HCT116 (cell line): ENCODE results near the gene CD33. TPM values are rescaled to one million over a fixed set of nuclear protein-coding genes. Genes with fewer than 3 reads are reported as not detected.

Source experiments
- ATAC-seq: fragments of 200-7000 bp; cut with Tn5 transposase; 2 replicates; pipeline ENCODE4 v1.9.1; 2020; ENCODE audit warnings: mild to moderate bottlenecking, moderate library complexity
- BruUV-seq: library from RNA; stranded (reverse); fragments of 400-500 nt; replicated peaks from 2 replicates; lab custom pipeline; 2021; lab: Mats Ljungman, UMichigan
- CTCF ChIA-PET: fragments of 300-600 bp; sonication (Branson Sonifier 250); formaldehyde crosslinking; loops from one replicate; lab custom pipeline; 2021; ENCODE audit warnings: antibody characterized with exemption; lab: Charles Lee
- POLR2A ChIA-PET: fragments of 300-600, 350-600 bp; sonication (Branson Sonifier 250); formaldehyde crosslinking; loops from one replicate; lab custom pipeline; 2021; ENCODE audit warnings: antibody characterized with exemption; lab: Charles Lee
- RAD21 ChIA-PET, 2 experiments: fragments of 300-600 bp; sonication (Branson Sonifier 250); formaldehyde crosslinking; loops; one replicate each; lab custom pipeline; 2023; ENCODE audit warnings: low total read pairs in 2 of 2; ENCODE audit not compliant: uncharacterized antibody in 2 of 2, unreplicated experiment in 2 of 2, low non-redundant PET in 1 of 2; lab: Charles Lee
- DNase-seq: peaks from one replicate; pipeline ENCODE4 v3.0.0-alpha.2; 2010; ENCODE audit warnings: low read depth, low spot score
- H2AFZ ChIP-seq: fragments of 200-600 bp; shearing (Covaris generic), sonication (generic); 2 replicates; pipeline ENCODE4 v1.6.1; 2017; ENCODE audit warnings: low read depth, mixed run types, mixed read lengths, antibody characterized with exemption, low read length; ENCODE audit not compliant: poor library complexity, severe bottlenecking
- H3K27ac ChIP-seq: 2 replicates; pipeline ENCODE4 v1.5.1; 2012; ENCODE audit warnings: low read depth, low read length
- H3K27me3 ChIP-seq: fragments of 200-600 bp; sonication (generic); 2 replicates; pipeline ENCODE4 v1.6.1; 2016; ENCODE audit warnings: mixed run types, low read length, mixed read lengths; ENCODE audit not compliant: insufficient read depth
- H3K36me3 ChIP-seq, 2 experiments: fragments of 200-500 bp in 1 of 2; fragments of 200-600 bp in 1 of 2; sonication (Bioruptor generic) in 1 of 2; sonication (generic) in 1 of 2; 2 replicates each; pipeline versions ENCODE4 v1.5.1 to v1.6.1; 2014 to 2016; ENCODE audit warnings: low read length in 2 of 2, inconsistent platforms in 1 of 2, mixed read lengths in 1 of 2, mixed run types in 1 of 2; ENCODE audit not compliant: insufficient read depth in 2 of 2, control insufficient read depth in 1 of 2
- H3K4me1 ChIP-seq, 2 experiments: fragments of 200-600 bp in 1 of 2; sonication (generic) in 1 of 2; 2 replicates each; pipeline versions ENCODE4 v1.5.1 to v1.6.1; 2012 to 2017; ENCODE audit warnings: low read length in 2 of 2, inconsistent platforms in 1 of 2, mild to moderate bottlenecking in 1 of 2, mixed read lengths in 1 of 2, mixed run types in 1 of 2, moderate library complexity in 1 of 2; ENCODE audit not compliant: insufficient read depth in 2 of 2, control insufficient read depth in 1 of 2
- H3K4me2 ChIP-seq: fragments of 200-600 bp; sonication (generic); 2 replicates; pipeline ENCODE4 v1.6.1; 2017; ENCODE audit warnings: mixed run types, low read length, mixed read lengths
- H3K4me3 ChIP-seq, 2 experiments: fragments of 200-600 bp in 1 of 2; sonication (generic) in 1 of 2; replicated peaks in 1 of 2; 2 replicates each; pipeline ENCODE4 v1.5.1; 2011 to 2016; ENCODE audit warnings: low read length in 2 of 2, control low read depth in 1 of 2, low read depth in 1 of 2, mild to moderate bottlenecking in 1 of 2, mixed read lengths in 1 of 2, mixed run types in 1 of 2
- H3K79me2 ChIP-seq: fragments of 200-600 bp; sonication (generic); 2 replicates; pipeline ENCODE4 v1.6.1; 2017; ENCODE audit warnings: mild to moderate bottlenecking, mixed run types, low read length, moderate library complexity, mixed read lengths; ENCODE audit not compliant: insufficient read depth
- H3K9ac ChIP-seq: fragments of 200-600 bp; sonication (generic); 2 replicates; pipeline ENCODE4 v1.6.1; 2016; ENCODE audit warnings: low read length, mixed read lengths
- H3K9me2 ChIP-seq: fragments of 200-600 bp; sonication (generic), shearing (Covaris generic); 2 replicates; pipeline ENCODE4 v1.6.1; 2017; ENCODE audit warnings: mixed run types, mild to moderate bottlenecking, moderate library complexity; ENCODE audit not compliant: insufficient read depth
- H3K9me3 ChIP-seq, 2 experiments: fragments of 200-500 bp in 1 of 2; fragments of 200-600 bp in 1 of 2; sonication (Bioruptor generic) in 1 of 2; sonication (generic) in 1 of 2; 2 replicates each; pipeline ENCODE4 v1.6.1; 2014 to 2017; ENCODE audit warnings: low read length in 2 of 2, mixed read lengths in 2 of 2, inconsistent platforms in 1 of 2, low read depth in 1 of 2, mild to moderate bottlenecking in 1 of 2, mixed run types in 1 of 2, moderate library complexity in 1 of 2; ENCODE audit not compliant: control insufficient read depth in 1 of 2, insufficient read depth in 1 of 2
- H4K20me1 ChIP-seq: fragments of 200-600 bp; sonication (generic), shearing (Covaris generic); 2 replicates; pipeline ENCODE4 v1.6.1; 2017; ENCODE audit warnings: mixed run types, mild to moderate bottlenecking, moderate library complexity; ENCODE audit not compliant: insufficient read depth
- CBX3 ChIP-seq: IDR thresholded peaks from 2 replicates; pipeline ENCODE4 v1.6.1; 2012; ENCODE audit warnings: low read depth
- EGR1 ChIP-seq: IDR thresholded peaks from 2 replicates; pipeline ENCODE4 v1.6.1; 2012; ENCODE audit warnings: low read depth
- ELF1 ChIP-seq: IDR thresholded peaks from 2 replicates; pipeline ENCODE4 v1.6.1; 2012; ENCODE audit warnings: low read depth, borderline replicate concordance
- EZH2 ChIP-seq: fragments of 200-600 bp; sonication (generic); IDR thresholded peaks from 2 replicates; pipeline ENCODE4 v1.6.1; 2017; ENCODE audit warnings: antibody characterized with exemption, mixed run types
- MAX ChIP-seq: IDR thresholded peaks from 2 replicates; pipeline ENCODE4 v1.6.1; 2012
- POLR2AphosphoS5 ChIP-seq: IDR thresholded peaks from 2 replicates; pipeline ENCODE4 v1.6.1; 2011; ENCODE audit warnings: mild to moderate bottlenecking, low read depth, low read length, moderate library complexity
- RAD21 ChIP-seq: IDR thresholded peaks from 2 replicates; pipeline ENCODE4 v1.6.1; 2012; ENCODE audit warnings: low read depth, mild to moderate bottlenecking
- REST ChIP-seq: IDR thresholded peaks from 2 replicates; pipeline ENCODE4 v1.6.1; 2012; ENCODE audit warnings: low read depth
- SIN3A ChIP-seq: IDR thresholded peaks from 2 replicates; pipeline ENCODE4 v1.6.1; 2012; ENCODE audit warnings: low read depth
- SP1 ChIP-seq: IDR thresholded peaks from 2 replicates; pipeline ENCODE4 v1.6.1; 2012; ENCODE audit warnings: low read depth
- SRF ChIP-seq: IDR thresholded peaks from 2 replicates; pipeline ENCODE4 v1.6.1; 2012; ENCODE audit warnings: low read depth
- TCF7L2 ChIP-seq: IDR thresholded peaks from 2 replicates; pipeline ENCODE4 v1.7.0; 2011; ENCODE audit warnings: borderline replicate concordance, inconsistent platforms; ENCODE audit not compliant: insufficient read depth, insufficient read length; ENCODE audit errors: extremely low read depth
- YY1 ChIP-seq: IDR thresholded peaks from 2 replicates; pipeline ENCODE4 v1.6.1; 2011; ENCODE audit warnings: low read length, low read depth, moderate library complexity, mild to moderate bottlenecking; ENCODE audit not compliant: insufficient replicate concordance; ENCODE audit errors: extremely low read depth
- ZNF274 ChIP-seq: fragments of 200-500 bp; sonication (Bioruptor generic); IDR thresholded peaks from 2 replicates; pipeline ENCODE4 v1.6.1; 2014; ENCODE audit warnings: mild to moderate bottlenecking, low read depth, low read length, inconsistent platforms
- intact Hi-C: fragments of 100-400 bp; cut with micrococcal nuclease; formaldehyde crosslinking; loops from 2 replicates; pipeline ENCODE4 v1.10.0; 2022
- total RNA-seq: library from RNA; stranded (reverse); gene quantifications from one replicate; pipeline ENCODE4 v1.2.1, GENCODE V29; 2021; ENCODE audit not compliant: unreplicated experiment
- TF ChIP-seq, protein P1 (sequence below), 3 experiments: fragments of 200-600 bp in 1 of 3; sonication (generic) in 1 of 3; IDR thresholded peaks in 2 of 3; conservative IDR thresholded peaks in 1 of 3; 2 replicates each; pipeline ENCODE4 v1.5.1; 2012 to 2017; ENCODE audit warnings: low read depth in 2 of 3, low read length in 2 of 3, antibody characterized with exemption in 1 of 3, borderline replicate concordance in 1 of 3, control low read depth in 1 of 3, mild to moderate bottlenecking in 1 of 3, mixed read lengths in 1 of 3, mixed run types in 1 of 3, moderate library complexity in 1 of 3; ENCODE audit not compliant: insufficient read depth in 1 of 3
- TF ChIP-seq, protein P2 (sequence below): IDR thresholded peaks from 2 replicates; pipeline ENCODE4 v1.6.1; 2011; ENCODE audit warnings: mild to moderate bottlenecking, low read length, moderate library complexity; ENCODE audit not compliant: insufficient replicate concordance; ENCODE audit errors: extremely low read depth

The CD33 gene
- total RNA-seq, 1 experiment from 2014 or later, result 3.1 TPM

DNA sequence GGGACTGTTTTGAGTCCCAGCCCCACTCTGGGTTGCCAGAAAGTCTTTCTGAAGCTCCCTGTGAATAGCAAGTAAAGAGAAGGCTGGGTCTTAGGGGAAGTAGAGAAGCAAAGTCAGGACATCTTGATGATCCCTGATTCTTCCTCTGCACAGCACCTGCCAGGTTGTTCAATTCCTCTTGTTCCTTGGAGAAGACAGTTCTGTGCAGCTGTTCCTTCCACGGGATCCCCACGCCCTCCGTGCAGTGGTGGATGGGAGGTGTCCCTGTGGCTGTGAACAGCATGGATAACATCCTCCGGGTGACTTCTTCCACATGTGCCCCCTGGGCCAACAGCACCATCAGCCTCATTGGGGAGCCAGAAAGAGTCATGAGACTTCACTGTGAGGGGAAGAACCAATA is 57.5 kb downstream of the CD33 start (continued):
- TF ChIP-seq REST, result no peak
- no peak for TF ChIP-seq RAD21
- TF ChIP-seq EGR1, result no peak
- no peak for TF ChIP-seq SIN3A
- TF ChIP-seq EZH2, result no peak

DNA sequence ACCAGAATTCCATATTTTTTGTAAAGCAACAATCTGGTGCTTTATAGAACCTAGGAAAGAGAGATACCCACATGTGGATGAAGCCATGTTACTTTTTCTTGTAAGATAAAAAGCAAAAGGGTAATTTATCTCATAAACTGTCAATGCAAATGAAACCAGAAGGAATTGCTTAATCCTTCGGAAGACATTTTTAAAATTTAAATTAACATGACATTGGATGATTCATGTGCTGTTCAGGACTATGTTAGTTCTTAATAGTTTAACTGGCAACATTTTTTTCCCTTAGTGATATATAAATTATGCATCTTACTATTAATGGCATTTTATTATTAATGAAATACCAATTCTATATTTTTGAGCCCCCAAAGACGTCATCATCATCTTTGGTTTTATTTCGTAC is 60.8 kb downstream of the CD33 start:
- Histone ChIP-seq H3K27me3 (peaks cover 32% of the 10 kb centered on the region), H3K79me2 (no peaks in the 10 kb centered on the region), H3K4me2 (no peak overlapping the region), H3K9me3 (no peaks in the 10 kb centered on the region), H3K9ac (no peak overlapping the region), H3K9me2 (no peaks in the 10 kb centered on the region), H3K36me3 (no peaks in the 10 kb centered on the region), H3K4me1 (no peaks in the 10 kb centered on the region), H4K20me1 (no peaks in the 10 kb centered on the region), H3K4me3 (no peak overlapping the region), H2AFZ (no peak overlapping the region), H3K27ac (no peak overlapping the region)
- ChIA-PET CTCF (no interaction called here), RAD21 (no interaction called here), POLR2A (no interaction called here)
- ATAC-seq, result no peak
- no peak for DNase-seq
- no TSS peak for BruUV-seq
- intact Hi-C loops, result no loop called here
- no peak for TF ChIP-seq MAX
- no peak for TF ChIP-seq ZNF274
- TF ChIP-seq ELF1, result no peak
- TF ChIP-seq, protein P1, sequence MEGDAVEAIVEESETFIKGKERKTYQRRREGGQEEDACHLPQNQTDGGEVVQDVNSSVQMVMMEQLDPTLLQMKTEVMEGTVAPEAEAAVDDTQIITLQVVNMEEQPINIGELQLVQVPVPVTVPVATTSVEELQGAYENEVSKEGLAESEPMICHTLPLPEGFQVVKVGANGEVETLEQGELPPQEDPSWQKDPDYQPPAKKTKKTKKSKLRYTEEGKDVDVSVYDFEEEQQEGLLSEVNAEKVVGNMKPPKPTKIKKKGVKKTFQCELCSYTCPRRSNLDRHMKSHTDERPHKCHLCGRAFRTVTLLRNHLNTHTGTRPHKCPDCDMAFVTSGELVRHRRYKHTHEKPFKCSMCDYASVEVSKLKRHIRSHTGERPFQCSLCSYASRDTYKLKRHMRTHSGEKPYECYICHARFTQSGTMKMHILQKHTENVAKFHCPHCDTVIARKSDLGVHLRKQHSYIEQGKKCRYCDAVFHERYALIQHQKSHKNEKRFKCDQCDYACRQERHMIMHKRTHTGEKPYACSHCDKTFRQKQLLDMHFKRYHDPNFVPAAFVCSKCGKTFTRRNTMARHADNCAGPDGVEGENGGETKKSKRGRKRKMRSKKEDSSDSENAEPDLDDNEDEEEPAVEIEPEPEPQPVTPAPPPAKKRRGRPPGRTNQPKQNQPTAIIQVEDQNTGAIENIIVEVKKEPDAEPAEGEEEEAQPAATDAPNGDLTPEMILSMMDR (IDR thresholded peaks at IDR 0.05 in 2 of 3, conservative IDR thresholded peaks at IDR 0.05 in 1 of 3; ENCODE audit: borderline replicate concordance in 1 of 3, insufficient read depth in 1 of 3, low read depth in 2 of 3, low read length in 2 of 3), result no peak
- TF ChIP-seq SIN3A, result no peak
- no peak for TF ChIP-seq CBX3
- no peak for TF ChIP-seq TCF7L2
- no peak for TF ChIP-seq SRF
- no peak for TF ChIP-seq EZH2
- no peak for TF ChIP-seq POLR2AphosphoS5
- TF ChIP-seq, protein P2, sequence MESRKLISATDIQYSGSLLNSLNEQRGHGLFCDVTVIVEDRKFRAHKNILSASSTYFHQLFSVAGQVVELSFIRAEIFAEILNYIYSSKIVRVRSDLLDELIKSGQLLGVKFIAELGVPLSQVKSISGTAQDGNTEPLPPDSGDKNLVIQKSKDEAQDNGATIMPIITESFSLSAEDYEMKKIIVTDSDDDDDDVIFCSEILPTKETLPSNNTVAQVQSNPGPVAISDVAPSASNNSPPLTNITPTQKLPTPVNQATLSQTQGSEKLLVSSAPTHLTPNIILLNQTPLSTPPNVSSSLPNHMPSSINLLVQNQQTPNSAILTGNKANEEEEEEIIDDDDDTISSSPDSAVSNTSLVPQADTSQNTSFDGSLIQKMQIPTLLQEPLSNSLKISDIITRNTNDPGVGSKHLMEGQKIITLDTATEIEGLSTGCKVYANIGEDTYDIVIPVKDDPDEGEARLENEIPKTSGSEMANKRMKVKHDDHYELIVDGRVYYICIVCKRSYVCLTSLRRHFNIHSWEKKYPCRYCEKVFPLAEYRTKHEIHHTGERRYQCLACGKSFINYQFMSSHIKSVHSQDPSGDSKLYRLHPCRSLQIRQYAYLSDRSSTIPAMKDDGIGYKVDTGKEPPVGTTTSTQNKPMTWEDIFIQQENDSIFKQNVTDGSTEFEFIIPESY, result no peak
- TF ChIP-seq YY1, result no peak
- no peak for TF ChIP-seq SP1
- no peak for TF ChIP-seq RAD21
